GM21619 (cell line): ENCODE measurements around the gene GABRB1.

Experiments
- ATAC-seq: cut with Tn5 transposase; IDR thresholded peaks from one replicate; pipeline ENCODE4 v1.9.1; 2021; ENCODE audit not compliant: unreplicated experiment

Gene GABRB1

DNA sequence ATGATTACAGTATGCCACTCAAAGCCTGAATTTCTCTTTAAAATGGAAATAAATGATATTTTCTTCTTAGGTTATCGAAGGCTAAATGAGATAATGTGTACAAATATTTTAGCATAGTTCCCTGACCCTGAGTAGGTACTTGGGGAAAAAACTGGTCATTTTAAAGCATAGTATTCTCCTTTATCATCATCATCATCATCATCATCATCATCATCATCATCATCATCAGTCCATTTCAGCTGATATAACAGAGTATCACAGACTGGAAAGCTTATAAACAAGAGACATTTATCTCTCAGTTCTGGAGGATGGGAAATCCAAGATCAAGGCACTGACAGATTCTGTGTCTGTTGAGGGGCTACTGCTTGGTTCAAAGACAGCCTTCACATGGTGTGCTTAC is 13.9 kb downstream of the GABRB1 start:
- ATAC-seq = no peak

DNA sequence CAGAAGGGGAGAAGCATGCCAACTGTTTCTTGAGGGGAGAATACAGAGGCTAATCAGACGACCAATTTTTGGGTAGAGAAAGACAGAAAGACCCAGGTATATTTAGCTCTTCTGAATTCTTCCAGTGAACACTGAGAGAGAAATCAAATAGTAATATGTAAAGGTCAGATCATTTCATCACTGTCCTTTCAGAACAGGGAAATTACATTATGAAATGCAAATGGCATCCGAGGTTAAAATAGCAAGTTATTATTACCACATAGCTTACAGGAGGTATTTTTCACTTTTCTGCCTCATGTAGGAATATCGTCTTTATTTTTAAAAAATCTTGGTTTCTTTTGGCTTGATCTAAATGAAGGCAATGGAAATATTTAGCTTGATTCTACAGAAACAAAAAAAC is 18.0 kb downstream of the GABRB1 start:
- ATAC-seq = no peak

DNA sequence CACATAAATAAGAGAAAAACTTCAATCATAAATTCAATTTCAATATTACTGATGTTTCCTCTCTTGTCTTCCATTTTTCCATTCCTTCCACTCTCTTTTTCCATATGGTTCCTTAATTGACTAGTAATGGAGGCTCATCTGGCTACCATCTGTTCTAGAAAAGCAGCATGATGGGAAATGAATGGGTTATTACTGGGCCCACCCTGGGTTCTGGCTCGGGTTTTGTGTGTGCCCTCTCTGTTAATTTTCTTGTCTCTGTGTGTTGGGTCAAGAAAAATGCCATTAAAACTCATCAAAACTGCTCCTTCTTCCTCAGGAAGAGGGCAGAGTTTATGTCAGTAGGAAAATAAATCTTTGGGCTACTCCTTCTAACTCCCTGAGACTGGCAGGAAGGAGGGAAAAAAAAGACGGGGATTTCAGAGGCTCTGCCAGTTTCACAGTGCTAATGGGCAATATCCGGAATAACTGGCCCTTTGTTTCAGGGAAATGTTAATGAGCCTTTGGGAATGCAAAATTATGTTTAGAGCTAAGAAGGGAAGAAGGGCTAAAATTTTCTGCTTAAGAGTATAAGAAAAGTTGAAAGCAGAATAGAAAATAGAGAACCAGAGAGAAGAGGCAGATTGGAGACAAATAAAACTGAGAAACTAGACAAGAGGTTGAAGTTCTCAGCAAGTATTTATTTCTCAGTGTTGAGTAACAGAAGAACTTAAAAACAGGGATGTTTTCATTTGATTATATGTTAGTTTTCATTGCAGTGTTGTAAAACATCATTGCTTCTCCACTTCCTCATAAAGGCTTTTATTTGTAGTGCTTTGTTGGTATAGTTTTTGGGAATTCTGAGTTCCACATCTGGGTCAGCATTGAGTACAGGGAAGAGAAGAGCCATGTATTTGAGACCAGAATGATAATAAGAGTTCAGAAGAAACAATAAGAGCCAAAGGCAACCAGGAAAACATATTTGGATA is 19.7 kb downstream of the GABRB1 start:
- ATAC-seq = no peak

DNA sequence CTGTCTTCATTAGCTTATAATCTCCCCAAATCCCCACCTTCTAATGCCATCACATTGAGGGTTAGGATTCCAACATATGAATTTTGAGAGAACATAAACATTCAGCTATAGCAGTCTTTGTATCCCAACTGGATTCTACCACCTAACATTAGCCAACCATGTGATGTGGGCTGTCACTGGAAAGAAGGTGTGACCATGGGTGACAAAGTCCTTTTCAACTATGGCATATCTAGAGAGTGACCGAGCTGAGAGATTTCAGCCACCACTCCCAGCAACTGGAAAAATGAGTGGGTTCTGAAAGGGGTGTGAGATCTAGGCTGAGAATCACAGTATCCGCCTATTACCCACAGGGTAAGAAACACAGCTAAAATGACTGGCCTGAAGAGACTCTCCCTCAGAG is 22.1 kb downstream of the GABRB1 start:
- ATAC-seq = no peak

DNA sequence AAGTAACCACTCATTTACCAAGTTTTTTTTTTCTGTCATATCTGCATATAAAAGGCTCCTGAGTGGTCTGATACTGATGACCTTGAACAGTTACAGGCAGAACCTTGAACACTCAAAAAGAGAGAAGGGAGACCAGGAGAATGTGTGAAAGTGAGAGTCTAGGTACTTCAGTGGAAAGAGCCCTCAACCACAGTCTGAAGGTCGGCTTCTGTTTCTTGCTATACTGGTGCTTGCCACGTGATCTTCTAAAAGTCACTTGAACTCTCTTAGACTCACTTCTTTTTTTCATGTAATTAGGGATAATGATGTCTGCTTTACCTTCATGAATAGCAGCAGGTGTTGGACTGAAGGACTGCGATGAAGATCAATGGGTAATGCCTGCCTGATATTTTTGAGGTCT is 22.8 kb downstream of the GABRB1 start:
- ATAC-seq = no peak

DNA sequence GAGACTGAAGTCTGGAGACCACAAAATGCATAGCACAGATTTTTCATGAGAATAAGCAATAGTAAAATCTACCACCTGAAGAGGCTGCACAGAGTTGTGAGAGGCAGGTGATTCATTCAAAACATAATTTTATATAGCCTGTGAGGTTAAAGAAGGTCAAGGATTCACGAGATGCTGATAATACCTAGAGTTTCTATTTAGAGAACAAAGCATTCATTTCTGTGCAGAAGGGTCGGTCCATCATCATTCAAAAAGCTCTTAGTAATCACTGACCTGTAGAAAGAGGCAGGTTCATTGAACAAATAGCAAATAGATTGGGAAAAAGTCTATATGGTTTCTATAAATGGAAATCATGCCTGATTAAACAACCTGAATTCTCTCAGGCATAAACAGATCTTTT is 26.6 kb downstream of the GABRB1 start:
- ATAC-seq = no peak

DNA sequence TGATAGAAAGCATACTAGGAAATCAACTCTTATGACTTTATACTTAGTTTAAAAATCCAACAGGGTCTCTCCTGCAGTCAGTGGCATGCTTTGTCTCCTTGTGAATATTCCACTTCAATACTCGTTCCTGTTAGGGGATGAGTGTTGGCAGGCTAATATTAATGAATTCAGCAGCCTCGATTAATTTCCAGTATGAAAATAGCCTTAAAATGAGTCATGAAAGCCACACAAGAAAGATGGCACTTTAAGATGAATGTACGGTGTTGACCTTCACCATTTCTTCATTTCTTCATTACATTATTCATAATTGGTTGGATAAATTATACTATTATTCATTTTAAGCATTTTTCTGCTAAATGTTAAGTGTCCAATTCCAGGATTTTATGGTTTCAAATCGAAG is 29.2 kb downstream of the GABRB1 start:
- ATAC-seq = no peak

DNA sequence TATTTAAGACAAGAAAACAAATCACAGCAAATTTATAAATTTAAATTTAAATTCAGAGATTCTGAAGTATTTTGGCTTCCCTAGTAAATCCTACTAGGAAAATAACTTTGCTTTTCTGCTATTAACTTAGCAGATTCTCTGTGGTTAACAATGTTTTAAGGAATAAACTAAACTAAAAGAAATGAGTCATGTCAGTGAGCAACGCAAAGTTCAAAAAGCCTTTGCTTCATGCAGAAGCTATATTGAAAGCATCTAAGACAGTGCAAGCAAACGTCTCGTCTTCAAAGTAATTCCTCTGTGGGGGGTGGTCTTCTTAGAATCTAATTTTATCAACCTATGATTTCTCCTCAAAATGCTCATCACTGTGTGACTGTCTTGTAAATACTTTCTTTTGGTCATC is 30.1 kb downstream of the GABRB1 start:
- no peak for ATAC-seq

DNA sequence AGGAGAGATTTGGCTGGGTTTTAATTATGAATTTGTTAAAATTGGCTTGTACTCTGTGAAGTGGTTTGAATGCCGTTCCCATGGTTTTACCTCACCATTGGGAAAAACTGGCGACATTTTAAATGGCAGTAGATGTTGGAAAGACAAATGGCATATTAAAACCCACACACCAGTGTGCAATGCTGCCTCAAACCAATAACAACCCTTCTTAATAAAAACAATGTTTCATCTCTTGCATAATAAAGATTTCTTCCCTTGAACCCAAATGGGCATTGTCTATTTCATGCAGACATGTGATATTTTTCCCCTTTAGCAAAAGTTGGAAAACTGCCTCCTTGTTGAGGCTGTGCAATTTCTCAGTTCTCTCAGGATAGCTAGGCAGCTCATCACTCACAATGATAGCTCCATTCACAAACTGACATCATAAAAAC is 33.7 kb downstream of the GABRB1 start:
- ATAC-seq = no peak

DNA sequence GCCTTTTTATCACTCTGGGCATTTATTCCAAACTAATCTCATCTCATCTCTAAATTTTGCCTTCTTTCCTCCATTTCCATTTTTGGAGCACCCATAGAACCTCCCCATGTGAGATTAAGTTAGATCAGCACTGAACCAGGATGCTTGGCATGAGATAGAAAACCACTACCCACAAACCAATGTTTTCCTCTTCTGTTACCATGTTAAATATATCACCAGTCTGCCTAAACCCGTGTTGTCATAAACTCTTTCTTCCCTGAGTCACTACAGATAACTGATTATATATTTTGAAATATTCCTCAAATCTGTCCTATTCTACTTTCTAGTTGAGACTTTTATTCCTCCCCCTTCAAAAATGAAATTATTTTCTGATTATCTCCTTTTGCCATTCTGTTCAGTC is 37.6 kb downstream of the GABRB1 start:
- ATAC-seq = no peak

DNA sequence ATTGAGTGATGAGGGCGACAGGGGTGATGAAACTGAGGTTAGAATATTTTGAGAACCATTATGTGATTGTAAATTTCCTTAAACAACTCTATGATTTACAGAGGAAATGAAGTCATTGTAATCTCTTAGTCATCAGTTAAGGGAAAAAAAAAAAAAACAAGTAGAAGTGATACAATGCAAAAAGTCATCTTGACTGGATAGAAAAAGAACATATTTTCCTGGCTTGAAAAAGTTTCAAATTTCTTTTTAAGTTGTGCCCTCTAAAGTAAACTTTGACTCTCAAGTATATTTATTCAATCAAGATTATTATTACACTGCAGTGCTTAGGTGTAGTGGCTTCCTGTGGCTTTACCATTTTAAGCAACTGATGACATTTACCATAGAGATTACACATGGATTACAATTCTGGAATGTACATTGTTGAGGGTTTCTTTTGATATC is 40.6 kb downstream of the GABRB1 start:
- ATAC-seq = no peak

DNA sequence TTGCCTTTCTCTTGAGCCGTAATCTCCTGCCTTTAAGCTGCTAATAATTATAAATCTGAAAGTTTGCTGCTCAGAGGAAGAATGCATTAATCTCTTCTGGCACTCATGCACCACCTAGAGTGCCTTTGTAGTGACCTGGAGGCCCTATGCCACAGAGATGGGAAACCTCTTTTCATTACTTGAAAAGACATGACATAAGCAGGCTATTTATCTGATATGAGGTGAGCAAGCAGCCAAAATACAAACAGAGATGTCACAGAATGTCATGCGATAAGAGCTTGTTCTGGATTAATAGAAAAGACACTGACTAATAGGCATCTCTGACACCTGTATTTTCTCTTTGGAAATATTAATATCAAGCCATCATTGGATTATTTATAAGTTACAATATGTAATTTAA is 42.3 kb downstream of the GABRB1 start:
- no peak for ATAC-seq

DNA sequence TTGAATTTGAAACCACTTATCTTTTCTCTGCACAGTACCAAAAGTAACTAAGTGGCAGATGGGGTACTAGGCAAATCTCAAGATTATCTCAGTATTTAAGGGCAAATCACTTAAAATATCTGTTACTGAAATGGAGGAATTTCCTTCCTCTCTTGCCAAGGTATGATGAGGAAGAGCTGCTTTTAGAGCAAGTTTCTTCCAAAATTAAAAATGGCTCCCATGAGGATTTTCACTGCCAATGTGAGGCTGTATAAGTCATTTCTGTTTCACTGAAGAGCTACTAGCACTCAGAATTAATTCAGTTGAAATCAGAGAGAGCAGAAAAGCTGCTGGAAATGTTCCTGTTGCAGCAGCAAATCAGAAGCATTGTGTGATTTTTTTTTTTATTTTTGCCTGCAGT is 43.4 kb downstream of the GABRB1 start:
- ATAC-seq = no peak

DNA sequence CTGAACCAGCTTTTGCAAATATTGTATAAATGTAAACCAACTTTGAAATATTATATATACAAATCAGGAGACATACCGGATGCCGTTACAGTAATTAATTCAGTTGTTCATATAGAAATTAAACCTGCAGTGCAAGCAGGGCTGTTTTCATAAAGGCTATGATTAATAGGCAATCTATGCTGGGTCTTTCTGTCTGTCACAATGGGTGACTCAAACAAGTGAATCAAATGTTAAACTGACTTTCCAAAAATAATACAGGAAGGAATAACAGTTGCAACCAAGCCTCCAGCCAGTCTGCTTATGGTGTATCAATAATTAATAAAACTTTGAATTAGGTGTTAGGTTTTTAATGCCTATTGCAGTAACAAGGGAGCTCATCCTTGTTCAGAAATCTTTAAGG is 43.9 kb downstream of the GABRB1 start:
- no peak for ATAC-seq

DNA sequence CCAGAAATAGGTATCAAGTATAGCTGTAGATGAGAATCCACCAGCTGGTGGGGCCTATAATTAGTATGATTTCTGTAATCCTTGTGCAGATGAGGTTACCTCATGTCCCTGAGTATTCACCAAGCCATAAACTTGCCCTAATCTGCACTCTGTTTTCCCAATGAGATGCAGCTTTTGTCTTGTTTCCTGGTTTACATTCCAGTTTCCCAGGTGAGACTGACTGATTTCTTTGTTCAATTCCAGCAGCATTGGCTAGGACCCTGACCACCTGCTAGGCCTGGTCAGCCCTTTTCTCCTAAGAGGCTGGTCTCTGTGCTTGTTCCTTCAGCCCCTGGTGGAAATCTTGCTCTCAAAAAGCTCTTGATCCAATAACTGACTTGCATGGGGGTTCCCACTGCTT is 44.6 kb downstream of the GABRB1 start:
- ATAC-seq = no peak

DNA sequence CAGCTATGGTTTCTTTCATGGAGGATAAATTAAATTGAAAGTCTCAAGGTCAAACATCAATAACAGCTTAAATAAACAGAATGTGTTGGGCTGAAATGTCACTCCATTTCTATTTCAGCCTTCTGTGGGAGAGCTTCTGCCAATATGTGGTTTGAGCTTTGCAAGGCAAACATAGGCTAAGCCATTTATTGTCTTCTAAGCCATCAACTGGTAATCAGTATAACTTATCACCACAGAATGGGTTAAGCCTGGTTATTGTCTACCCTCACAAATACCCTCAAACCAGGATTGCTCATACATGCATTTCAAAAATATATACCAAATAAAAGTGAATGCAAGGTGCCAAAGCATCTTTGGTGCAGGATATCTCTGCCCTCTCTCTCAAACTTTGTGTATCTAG is 52.7 kb downstream of the GABRB1 start:
- ATAC-seq = no peak

DNA sequence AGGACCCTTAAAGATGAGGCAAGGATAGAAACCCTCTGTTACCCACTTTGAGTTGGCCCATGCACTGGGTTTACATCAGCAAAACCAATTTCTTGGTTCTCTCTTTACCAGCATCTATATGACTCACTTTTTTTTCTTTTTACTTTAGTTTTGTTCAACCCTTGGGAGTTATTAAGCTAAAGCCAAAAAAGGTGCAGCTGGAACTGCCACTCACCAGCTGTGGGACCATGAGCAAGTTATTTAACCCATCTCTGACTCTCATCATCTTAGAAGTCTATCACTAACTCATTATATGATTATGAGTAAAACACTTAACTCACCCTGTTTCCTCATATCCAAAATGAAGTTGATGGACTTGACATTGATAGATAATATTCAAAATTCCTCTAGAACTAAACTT is 53.4 kb downstream of the GABRB1 start:
- ATAC-seq = no peak

DNA sequence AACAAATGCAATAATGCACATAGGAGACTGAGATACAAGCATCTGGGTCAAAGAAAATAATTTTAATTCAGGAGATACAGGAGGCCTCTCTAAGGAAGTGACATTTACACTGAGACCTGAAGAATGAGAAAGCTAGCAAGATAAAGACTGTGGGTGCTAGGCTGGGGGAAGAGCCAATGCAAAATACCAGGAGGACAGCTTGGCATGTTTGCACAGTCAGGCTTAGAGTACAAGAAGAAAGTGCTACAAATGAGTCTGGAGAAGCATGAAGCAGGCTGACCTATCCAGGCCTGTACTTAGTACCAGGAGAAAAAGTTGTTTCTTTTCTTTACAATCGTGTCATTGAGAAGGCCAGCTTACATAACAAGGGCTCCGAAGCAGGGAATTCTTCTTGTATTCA is 56.9 kb downstream of the GABRB1 start:
- ATAC-seq = no peak

DNA sequence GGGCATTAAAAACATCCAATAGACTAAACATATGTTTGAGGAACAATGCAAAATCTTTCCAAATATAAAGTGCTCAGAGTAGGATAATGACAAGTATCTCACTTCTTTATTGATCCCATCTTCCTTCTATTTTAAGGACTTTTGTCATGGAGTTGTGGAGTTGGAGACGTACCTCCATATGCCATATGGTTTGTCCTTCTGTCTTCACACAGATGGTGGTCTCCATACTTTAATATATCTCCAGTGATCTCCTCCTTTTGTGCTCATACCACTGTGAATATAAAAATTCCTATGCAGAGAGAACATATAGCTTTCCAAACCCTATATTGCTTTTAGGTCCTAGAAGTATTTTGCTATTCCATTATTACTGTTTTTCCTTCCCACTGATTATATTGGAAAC is 64.5 kb downstream of the GABRB1 start:
- ATAC-seq = no peak

DNA sequence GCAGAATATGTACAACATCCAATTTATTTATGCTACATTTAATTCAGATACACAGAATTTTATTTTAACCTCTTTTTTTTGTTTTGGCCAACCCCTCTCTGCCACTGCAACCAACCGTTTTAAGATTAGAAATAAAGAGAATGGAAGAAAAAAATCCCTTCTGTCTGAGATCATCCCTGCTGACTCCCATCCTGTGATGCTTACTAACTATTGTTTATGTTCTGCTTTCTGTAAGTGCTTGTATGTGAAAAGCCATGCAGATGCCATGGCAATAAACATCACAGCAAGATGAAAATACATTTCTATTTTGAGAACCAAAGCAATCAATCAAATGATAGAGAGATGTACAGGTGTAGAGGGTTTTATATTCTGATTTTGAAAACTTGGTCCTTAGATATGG is 70.1 kb downstream of the GABRB1 start:
- no peak for ATAC-seq

DNA sequence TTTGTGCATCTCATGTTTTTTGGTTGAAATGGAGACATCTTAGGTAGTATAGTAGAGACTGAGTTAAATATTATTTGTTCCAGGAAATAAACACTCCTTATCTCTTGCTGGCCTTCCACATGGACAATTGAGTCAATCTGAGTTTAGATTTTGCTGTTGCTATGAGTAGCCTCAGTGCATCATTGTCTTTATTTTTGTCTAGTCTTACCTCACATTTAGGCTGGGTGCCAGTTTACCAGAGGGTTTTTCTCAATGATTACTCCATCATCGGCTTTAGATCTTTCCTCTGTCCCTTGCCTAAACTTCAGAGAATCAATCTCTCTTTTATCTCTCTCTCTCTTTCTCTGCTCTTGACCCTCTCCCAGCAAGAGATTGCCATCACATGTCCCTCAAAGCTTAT is 73.6 kb downstream of the GABRB1 start:
- no peak for ATAC-seq

DNA sequence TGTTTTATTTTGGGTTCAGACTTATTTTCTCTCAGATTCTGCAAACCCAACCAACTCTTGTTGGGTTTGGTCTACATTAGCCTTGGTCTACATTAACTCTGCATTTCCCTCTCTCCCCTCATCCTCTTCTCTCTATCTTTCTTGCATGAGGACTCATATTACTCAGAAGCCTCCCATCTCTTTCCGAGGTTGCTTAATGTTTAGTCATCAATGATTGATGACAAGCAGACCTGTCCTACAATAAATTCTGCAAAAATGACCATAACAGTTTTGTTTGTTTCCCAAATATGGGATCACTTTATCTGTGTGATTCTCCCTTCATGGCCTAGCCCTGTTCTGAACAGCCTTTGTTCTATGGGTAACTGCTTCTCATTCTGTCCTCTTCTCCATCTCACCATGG is 75.2 kb downstream of the GABRB1 start:
- ATAC-seq = no peak

DNA sequence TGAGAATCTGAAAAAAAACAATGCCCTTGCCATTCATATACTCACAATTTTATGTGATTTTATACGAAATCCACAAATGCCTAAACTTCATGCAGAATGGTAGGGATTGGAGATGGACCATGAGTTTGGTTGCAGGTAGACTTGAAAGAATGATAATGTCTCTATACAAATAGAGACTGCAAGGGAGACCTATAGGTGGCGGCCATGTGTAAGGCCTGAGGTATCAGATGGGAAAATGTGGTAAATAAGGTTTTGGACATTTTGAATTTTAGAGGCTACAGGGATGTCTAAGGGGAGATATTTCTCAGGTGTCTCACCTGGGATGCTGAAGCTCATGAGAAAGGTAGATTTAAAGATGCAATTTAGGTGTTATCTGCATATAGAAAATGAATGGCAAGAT is 78.0 kb downstream of the GABRB1 start:
- no peak for ATAC-seq
